GM23248 (cell line): Measurements from ENCODE around the gene SNRK. TPM values are rescaled to one million over a fixed set of nuclear protein-coding genes. Genes with fewer than 3 reads are reported as not detected.

Source experiments
- DNase-seq: peaks from one replicate; pipeline ENCODE4 v3.0.0-alpha.2; 2015
- H2AFZ ChIP-seq: fragments of 200-600 bp; sonication (generic); 2 replicates; pipeline ENCODE4 v1.6.1; 2016; ENCODE audit warnings: antibody characterized with exemption
- H3F3A ChIP-seq: fragments of 200-600 bp; sonication (generic); 2 replicates; pipeline ENCODE4 v1.6.1; 2016; ENCODE audit warnings: mild to moderate bottlenecking, antibody characterized with exemption, mixed run types; ENCODE audit not compliant: insufficient read depth
- H3K27ac ChIP-seq: fragments of 200-600 bp; sonication (generic); 2 replicates; pipeline ENCODE4 v1.5.1; 2016; ENCODE audit warnings: mild to moderate bottlenecking
- H3K27me3 ChIP-seq: fragments of 200-600 bp; sonication (generic); replicated peaks from 2 replicates; pipeline ENCODE4 v1.6.1; 2016; ENCODE audit warnings: mild to moderate bottlenecking; ENCODE audit not compliant: insufficient read depth
- H3K36me3 ChIP-seq: fragments of 200-600 bp; sonication (generic); 2 replicates; pipeline ENCODE4 v1.6.1; 2016; ENCODE audit warnings: low read depth, mild to moderate bottlenecking
- H3K4me1 ChIP-seq: fragments of 200-600 bp; sonication (generic); 2 replicates; pipeline ENCODE4 v1.6.1; 2016; ENCODE audit warnings: mild to moderate bottlenecking; ENCODE audit not compliant: insufficient read depth
- H3K4me2 ChIP-seq: fragments of 200-600 bp; sonication (generic); one replicate; pipeline ENCODE4 v1.6.1; 2016; ENCODE audit warnings: mild to moderate bottlenecking; ENCODE audit not compliant: unreplicated experiment
- H3K4me3 ChIP-seq: fragments of 200-600 bp; sonication (generic); 2 replicates; pipeline ENCODE4 v1.5.1; 2016; ENCODE audit warnings: mild to moderate bottlenecking
- H3K79me2 ChIP-seq: fragments of 200-600 bp; sonication (generic); 2 replicates; pipeline ENCODE4 v1.6.1; 2016; ENCODE audit warnings: mild to moderate bottlenecking; ENCODE audit not compliant: insufficient read depth
- H3K9ac ChIP-seq: fragments of 200-600 bp; sonication (generic); 2 replicates; pipeline ENCODE4 v1.6.1; 2016; ENCODE audit warnings: mild to moderate bottlenecking
- H3K9me2 ChIP-seq: fragments of 200-600 bp; sonication (generic); 2 replicates; pipeline ENCODE4 v1.6.1; 2016; ENCODE audit warnings: mixed run types, mild to moderate bottlenecking, moderate library complexity; ENCODE audit not compliant: insufficient read depth
- H3K9me3 ChIP-seq: fragments of 200-600 bp; sonication (generic); one replicate; pipeline ENCODE4 v1.6.1; 2017; ENCODE audit warnings: low read depth
- H4K20me1 ChIP-seq: fragments of 200-600 bp; sonication (generic); 2 replicates; pipeline ENCODE4 v1.6.0; 2016; ENCODE audit not compliant: insufficient read depth
- EZH2 ChIP-seq: fragments of 200-600 bp; sonication (generic); IDR thresholded peaks from 2 replicates; pipeline ENCODE4 v1.6.1; 2018; ENCODE audit warnings: antibody characterized with exemption, mild to moderate bottlenecking; ENCODE audit not compliant: insufficient read depth, poor library complexity, severe bottlenecking
- EZH2phosphoT487 ChIP-seq: fragments of 200-600 bp; sonication (generic); IDR thresholded peaks from 2 replicates; pipeline ENCODE4 v1.6.1; 2018; ENCODE audit warnings: antibody characterized with exemption, moderate library complexity, mild to moderate bottlenecking, low read depth; ENCODE audit not compliant: insufficient read depth
- WGBS, 2 experiments: methylation state at CpG; one replicate each; pipeline ENCODE4 v1.1.6; 2015 to 2017; ENCODE audit warnings: low lambda C conversion rate in 2 of 2, low coverage in 1 of 2; ENCODE audit errors: missing lambda C conversion rate in 2 of 2; 5-methylcytosine and 5-hydroxymethylcytosine counted together
- in situ Hi-C: fragments of 300-500 bp; cut with MboI; formaldehyde crosslinking; loops from 2 replicates; pipeline ENCODE4 v1.15.0; 2020
- polyA plus RNA-seq: library from polyadenylated mRNA; unstranded; fragments of >200 nt; fragmentation: Nextera tagmentation; extraction: Ambion mirVana; gene quantifications from 2 replicates; pipeline ENCODE4 v1.2.1, GENCODE V29; 2016
- total RNA-seq: library from RNA; depleted of rRNA; stranded (reverse); fragments of >200 nt; shearing (Covaris generic); gene quantifications from 2 replicates; pipeline ENCODE4 v1.2.3, GENCODE V29; 2014

The SNRK gene
- total and polyA plus RNA-seq, 2 experiments from 2014 or later, result 6.4 to 15.0 TPM

DNA sequence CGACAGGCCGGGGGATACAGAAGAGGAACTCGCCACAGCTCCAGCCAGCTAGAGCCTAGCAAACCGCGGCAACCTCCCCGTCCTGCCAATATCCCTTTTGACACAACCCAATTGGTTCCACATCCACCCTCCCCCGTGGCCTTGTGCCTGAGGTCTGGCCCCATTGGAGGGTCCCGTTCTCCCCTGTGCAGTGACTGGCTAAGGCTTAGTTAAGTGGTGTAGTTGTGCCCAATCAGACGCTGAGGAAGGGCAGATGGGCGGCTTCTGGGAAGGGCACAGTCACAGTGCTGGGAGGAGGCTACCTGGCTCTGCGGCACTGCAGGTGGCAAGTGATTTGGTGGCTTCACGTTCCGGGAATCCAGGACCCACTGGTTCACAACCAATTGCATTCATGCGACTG is 78.6 kb downstream of the SNRK start:
- in situ Hi-C loops, result no loop called here
- 96 to 98% methylated on average over 14 of the region's 14 CpGs for WGBS, 2 experiments
- no peaks in the 10 kb centered on the region for H3K79me2 ChIP-seq

DNA sequence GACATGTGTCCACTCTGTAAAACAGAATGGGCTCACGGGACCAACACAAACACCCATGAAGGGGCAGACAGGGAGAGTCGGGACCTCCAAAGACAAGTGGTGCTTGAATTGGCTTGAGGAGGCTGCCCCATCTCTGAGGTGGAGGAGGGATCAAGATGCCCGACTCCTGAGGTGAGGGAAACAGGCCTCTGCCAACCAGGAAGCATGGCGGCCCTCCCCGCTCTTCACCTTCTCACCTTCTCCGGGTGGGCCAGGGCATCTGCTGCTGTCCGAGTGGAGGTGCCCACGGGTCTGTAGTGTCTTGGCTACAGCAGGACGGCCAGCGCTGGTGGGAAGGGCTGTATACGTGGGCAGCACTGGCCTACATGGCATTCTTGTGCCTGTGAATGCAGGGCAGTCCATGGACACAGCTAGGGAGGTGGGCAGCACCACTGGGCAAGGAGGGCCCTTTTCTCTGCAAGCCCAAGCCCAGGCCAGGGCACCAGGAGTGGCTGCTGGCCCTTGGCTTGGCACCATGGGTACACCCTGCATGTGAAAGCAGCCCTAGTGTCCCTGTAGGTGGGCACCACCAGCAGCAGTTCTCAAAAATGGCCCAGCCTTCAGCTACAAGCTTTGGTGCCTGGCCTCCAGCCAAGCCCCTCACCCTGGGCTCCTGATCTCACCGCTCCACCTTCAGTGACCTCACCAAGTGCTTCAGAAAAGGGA is 79.4 kb downstream of the SNRK start:
- no peak overlapping the region for H3K4me2 ChIP-seq
- no peaks in the 10 kb centered on the region for H3K4me1 ChIP-seq
- H3K27ac ChIP-seq, result no peak overlapping the region
- no peak for DNase-seq
- no peak overlapping the region for H2AFZ ChIP-seq
- 97 to 98% methylated on average over 12 of the region's 12 CpGs for WGBS, 2 experiments
- no peaks in the 10 kb centered on the region for H4K20me1 ChIP-seq
- H3K79me2 ChIP-seq, result no peaks in the 10 kb centered on the region
- no peaks in the 10 kb centered on the region for H3K9me3 ChIP-seq
- no peaks in the 10 kb centered on the region for H3F3A ChIP-seq
- H3K27me3 ChIP-seq, result no peaks in the 10 kb centered on the region
- H3K9ac ChIP-seq, result no peak overlapping the region
- in situ Hi-C loops, result no loop called here
- no peaks in the 10 kb centered on the region for H3K36me3 ChIP-seq
- H3K9me2 ChIP-seq, result no peaks in the 10 kb centered on the region
- H3K4me3 ChIP-seq, result no peak overlapping the region
- TF ChIP-seq EZH2phosphoT487 (no peak), EZH2 (no peak)

More for the DNA sequence above, 78.6 kb downstream of the SNRK start:
- no peak overlapping the region for H3K9ac ChIP-seq
- H3K27ac ChIP-seq, result no peak overlapping the region
- no peak overlapping the region for H3K4me2 ChIP-seq
- no peaks in the 10 kb centered on the region for H3K9me3 ChIP-seq
- H3F3A ChIP-seq, result no peaks in the 10 kb centered on the region
- no peaks in the 10 kb centered on the region for H3K4me1 ChIP-seq
- H2AFZ ChIP-seq, result no peak overlapping the region
- no peaks in the 10 kb centered on the region for H3K36me3 ChIP-seq
- TF ChIP-seq EZH2, result no peak
- no peak for TF ChIP-seq EZH2phosphoT487
- DNase-seq, result no peak
- no peaks in the 10 kb centered on the region for H4K20me1 ChIP-seq
- no peaks in the 10 kb centered on the region for H3K27me3 ChIP-seq
- no peaks in the 10 kb centered on the region for H3K9me2 ChIP-seq
- no peak overlapping the region for H3K4me3 ChIP-seq

DNA sequence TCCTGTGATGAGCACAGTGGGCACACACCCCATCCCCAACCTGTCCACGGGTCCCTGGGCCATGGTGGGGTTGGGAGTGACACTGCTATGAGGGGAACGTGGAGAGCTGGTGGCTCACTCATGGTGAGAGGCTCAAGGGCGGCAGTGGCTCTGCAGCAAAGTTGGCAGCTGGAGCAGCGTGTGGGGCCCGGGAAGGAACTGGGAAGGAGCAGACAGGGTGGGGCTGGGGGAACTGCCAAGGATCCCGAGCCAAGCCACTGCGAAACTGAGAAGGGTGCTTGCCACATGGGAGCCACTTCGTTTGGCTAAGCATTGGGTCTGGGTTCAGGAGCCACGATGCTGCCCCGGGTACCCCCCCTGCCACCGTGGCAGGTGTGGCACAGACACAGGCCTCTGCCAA is 80.1 kb downstream of the SNRK start:
- in situ Hi-C loops, result no loop called here
- no peaks in the 10 kb centered on the region for H3K79me2 ChIP-seq
- H3K9ac ChIP-seq, result no peak overlapping the region
- H2AFZ ChIP-seq, result no peak overlapping the region
- no peak overlapping the region for H3K4me2 ChIP-seq
- H3K9me2 ChIP-seq, result no peaks in the 10 kb centered on the region
- TF ChIP-seq EZH2phosphoT487, result no peak
- TF ChIP-seq EZH2, result no peak
- no peaks in the 10 kb centered on the region for H3K9me3 ChIP-seq
- H4K20me1 ChIP-seq, result no peaks in the 10 kb centered on the region
- no peaks in the 10 kb centered on the region for H3K36me3 ChIP-seq
- no peak for DNase-seq
- 39 to 46% methylated on average over 11 of the region's 11 CpGs for WGBS, 2 experiments
- H3K27me3 ChIP-seq, result no peaks in the 10 kb centered on the region
- H3K4me1 ChIP-seq, result no peaks in the 10 kb centered on the region
- H3F3A ChIP-seq, result no peaks in the 10 kb centered on the region
- H3K4me3 ChIP-seq, result no peak overlapping the region
- H3K27ac ChIP-seq, result no peak overlapping the region

DNA sequence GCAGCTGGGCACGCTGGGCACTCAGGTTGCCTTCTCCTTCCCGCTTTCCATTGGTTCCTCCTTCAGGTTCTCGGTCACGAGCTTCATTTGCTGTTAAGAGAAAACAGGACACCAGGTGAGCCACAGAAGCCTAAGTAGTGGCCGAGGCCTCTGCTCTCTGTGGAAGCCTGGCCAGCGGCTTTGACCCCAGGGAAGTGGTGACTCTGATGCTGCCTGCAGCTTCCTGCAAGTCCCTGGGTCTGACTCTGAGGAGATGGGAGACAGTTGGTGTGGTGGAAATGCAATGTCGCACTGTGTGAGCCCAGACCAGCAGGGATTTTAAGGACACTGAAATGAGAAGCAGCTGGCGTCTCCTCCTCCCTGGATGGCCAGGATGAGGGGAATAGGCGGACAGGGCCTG is 80.5 kb downstream of the SNRK start:
- Histone ChIP-seq H3K9me3 (no peaks in the 10 kb centered on the region), H4K20me1 (no peaks in the 10 kb centered on the region), H3K4me1 (no peaks in the 10 kb centered on the region), H3K36me3 (no peaks in the 10 kb centered on the region), H3K79me2 (no peaks in the 10 kb centered on the region), H3K9me2 (no peaks in the 10 kb centered on the region), H3F3A (no peaks in the 10 kb centered on the region), H2AFZ (no peak overlapping the region), H3K4me3 (no peak overlapping the region), H3K9ac (no peak overlapping the region), H3K4me2 (no peak overlapping the region), H3K27me3 (no peaks in the 10 kb centered on the region), H3K27ac (no peak overlapping the region)
- 66 to 71% methylated on average over 9 of the region's 9 CpGs for WGBS, 2 experiments
- no peak for TF ChIP-seq EZH2phosphoT487
- no peak for TF ChIP-seq EZH2
- in situ Hi-C loops, result no loop called here
- no peak for DNase-seq
